Measurements from ENCODE around the gene MEPCE. TPM values are rescaled to one million over a fixed set of nuclear protein-coding genes. Genes with fewer than 3 reads are reported as not detected.

The MEPCE gene
- total and polyA plus RNA-seq, 2 of the 8 experiments (the other 6 are each of a cell fraction or from before 2014, with no cell fraction given), result 22.8 to 48.8 TPM

GRCh38 chr7:100476101-100476780 lies 46.6 kb downstream of the MEPCE start:
- Histone ChIP-seq H3K36me3 (ENCODE audit: control insufficient read depth in 2 of 4, insufficient read depth in 4 of 4, low read length in 3 of 4) (peaks cover 0 to 3% (median 0%) of the 10 kb centered on the region in 4 experiments; a peak in 1 of 8 replicates), H4K8ac (ENCODE audit: extremely low read depth, insufficient read depth, low read length) (0 out of 2 replicates have a peak overlapping the region, but pooled peaks have one; percentile 31), H3K4ac (replicated peaks; ENCODE audit: insufficient read length, low read depth, low read length) (no peak overlapping the region), H2AFZ (ENCODE audit: low read length) (no peak overlapping the region), H3K23me2 (ENCODE audit: low read depth, low read length) (peaks cover 3% of the 10 kb centered on the region; the same call in 1 of the 2 replicates), H2BK120ac (replicated peaks; ENCODE audit: low read depth, low read length) (no peak overlapping the region), H3K4me3 (ENCODE audit: extremely low read depth in 1 of 4, insufficient read depth in 2 of 4, low read depth in 3 of 4, low read length in 4 of 4) (no peak overlapping the region), H3K4me2 (ENCODE audit: insufficient read depth in 1 of 2, low read depth in 2 of 2, low read length in 2 of 2) (peak overlapping the region in 1 of 2 experiments; percentile 34; a peak in 1 of 4 replicates), H3K27ac (ENCODE audit: low read depth, low read length) (no peak overlapping the region), H2BK20ac (ENCODE audit: low read length) (no peak overlapping the region), H3K79me1 (ENCODE audit: low read depth, low read length) (no peaks in the 10 kb centered on the region; the same call in 1 of the 2 replicates), H4K91ac (replicated peaks; ENCODE audit: insufficient read length, low read length) (no peak overlapping the region), H4K20me1 (replicated peaks in 1 of 2; ENCODE audit: control insufficient read depth in 1 of 2, insufficient read depth in 2 of 2, low read length in 2 of 2) (no peaks in the 10 kb centered on the region), H2BK12ac (ENCODE audit: low read depth, low read length) (no peak overlapping the region), H3K23ac (ENCODE audit: insufficient read length) (no peak overlapping the region), H3K4me1 (replicated peaks in 1 of 4; ENCODE audit: control insufficient read depth in 3 of 4, insufficient read depth in 4 of 4, low read length in 3 of 4) (peaks cover 0 to 17% (median 8%) of the 10 kb centered on the region in 4 experiments; a peak in 6 of 7 replicates), H3K9ac (replicated peaks in 1 of 4; ENCODE audit: extremely low read depth in 1 of 4, low read depth in 3 of 4, low read length in 3 of 4) (no peak overlapping the region), H2BK15ac (ENCODE audit: low read length) (no peak overlapping the region), H2AK5ac (ENCODE audit: low read depth, low read length) (0 out of 2 replicates have a peak overlapping the region, but pooled peaks have one; percentile 24), H2BK5ac (ENCODE audit: low read depth, low read length) (no peak overlapping the region), H3K18ac (ENCODE audit: extremely low read depth, low read length) (no peak overlapping the region; the same call in 1 of the 2 replicates), H3K9me3 (ENCODE audit: insufficient read depth in 2 of 2, low read depth in 1 of 2, low read length in 1 of 2) (no peaks in the 10 kb centered on the region), H3K27me3 (replicated peaks in 1 of 4; ENCODE audit: control insufficient read depth in 3 of 4, extremely low read depth in 1 of 4, insufficient read depth in 3 of 4, low read length in 3 of 4) (no peaks in the 10 kb centered on the region), H4K5ac (ENCODE audit: insufficient read length, low read depth, low read length) (no peak overlapping the region), H3K79me2 (ENCODE audit: control insufficient read depth in 1 of 2, insufficient read depth in 2 of 2, low read length in 2 of 2) (no peaks in the 10 kb centered on the region), H3K14ac (ENCODE audit: insufficient read length) (no peak overlapping the region), H3K56ac (replicated peaks; ENCODE audit: insufficient read length, low read depth, low read length) (no peak overlapping the region)
- POLR2A ChIA-PET (ENCODE audit: partially characterized antibody), result interaction anchor here (1.1 to 4.3 kb wide), 2 partner anchors 19 to 47 kb away, joined by 3 to 20 read pairs; partner anchors contain the start of genes MEPCE and ZCWPW1
- no peak for FAIRE-seq
- 85% methylated on average over 5 of the region's 6 CpGs; no CpG with 5 or more reads in 1 of the 2 experiments for WGBS, 2 experiments (ENCODE audit: extremely low coverage in 1 of 2, insufficient coverage in 1 of 2, insufficient read length in 1 of 2, insufficient replicate concordance in 2 of 2, low coverage in 1 of 2, low lambda C conversion rate in 2 of 2, missing lambda C conversion rate in 1 of 2)
- CTCF ChIA-PET (ENCODE audit: partially characterized antibody), result interaction anchor here (0.7 to 11.3 kb wide), 13 partner anchors 11 to 874 kb away, joined by 3 to 152 read pairs (median 4); partner anchors contain the start of genes FBXO24, LRCH4 and SPACDR
- DNase-seq (ENCODE audit: low read depth in 1 of 2, low spot score in 2 of 2), result no peak
- TF ChIP-seq KDM1A (IDR thresholded peaks at IDR 0.05; ENCODE audit: borderline replicate concordance, low read length) (no peak), TAF7 (optimal IDR thresholded peaks at IDR 0.05; ENCODE audit: borderline replicate concordance, low read depth, low read length) (no peak), MAFK (IDR thresholded peaks at IDR 0.05; ENCODE audit: low read depth, low read length) (no peak), SAP30 (IDR thresholded peaks at IDR 0.05; ENCODE audit: insufficient read depth, insufficient replicate concordance, low read length) (no peak), SIN3A (conservative IDR thresholded peaks at IDR 0.05 in 1 of 2, IDR thresholded peaks at IDR 0.05 in 1 of 2; ENCODE audit: low read depth in 1 of 2, low read length in 2 of 2) (no peak), BCL11A (IDR thresholded peaks at IDR 0.05; ENCODE audit: low read depth in 2 of 2, low read length in 2 of 2) (no peak), RNF2 (IDR thresholded peaks at IDR 0.05; ENCODE audit: borderline replicate concordance, low read depth, low read length, missing control alignments, poor library complexity, severe bottlenecking) (no peak), FOSL1 (IDR thresholded peaks at IDR 0.05; ENCODE audit: insufficient read depth, low read depth, low read length) (no peak), RBBP5 (IDR thresholded peaks at IDR 0.05; ENCODE audit: borderline replicate concordance, low read depth, low read length) (no peak), GABPA (IDR thresholded peaks at IDR 0.05; ENCODE audit: borderline replicate concordance, insufficient read depth, low read length) (no peak)

Measured in H1 (cell line).